HG03280 (cell line): ENCODE results near the gene MAD2L1.

ENCODE experiments used
- ATAC-seq: cut with Tn5 transposase; IDR thresholded peaks from one replicate; pipeline ENCODE4 v1.9.1; 2021; ENCODE audit warnings: mild to moderate bottlenecking, moderate library complexity; ENCODE audit not compliant: unreplicated experiment

Gene MAD2L1

GRCh38 chr4:120007191-120007871, 59.3 kb downstream of the MAD2L1 start:
- no peak for ATAC-seq
